ENCODE measurements around the gene GRID1. TPM values are rescaled to one million over a fixed set of nuclear protein-coding genes. Genes with fewer than 3 reads are reported as not detected.

The GRID1 gene
- polyA plus RNA-seq, 1 of the 3 experiments (the other 2 are of a cell fraction), result 0.13 TPM

DNA sequence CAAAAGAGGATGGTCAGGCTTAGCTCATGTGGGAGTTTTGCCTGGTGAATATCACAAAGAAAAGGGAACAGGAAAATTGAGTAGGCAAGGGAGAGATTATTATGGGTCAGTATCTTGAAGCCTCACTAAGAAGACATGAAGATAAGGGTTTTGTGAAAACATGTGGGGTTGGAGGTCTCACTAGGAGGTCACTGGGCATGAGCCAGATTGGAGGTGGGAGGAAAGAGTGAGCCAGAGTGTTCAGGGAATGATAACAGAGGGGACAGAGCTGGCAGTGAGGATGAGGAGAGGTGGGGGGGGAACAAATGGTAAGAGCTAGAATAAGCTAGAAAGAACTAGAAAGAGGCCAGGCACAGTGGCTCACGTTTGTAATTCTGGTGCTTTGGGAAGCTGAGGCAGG is 374.3 kb downstream of the GRID1 start:
- TF ChIP-seq SIN3A (IDR thresholded peaks at IDR 0.05; ENCODE audit: borderline replicate concordance, low read depth, low read length) (no peak), JUND (IDR thresholded peaks at IDR 0.05) (no peak), FOXM1 (IDR thresholded peaks at IDR 0.05; ENCODE audit: low read depth) (no peak), TAF1 (IDR thresholded peaks at IDR 0.05; ENCODE audit: borderline replicate concordance, low read depth, low read length) (no peak), PBX3 (IDR thresholded peaks at IDR 0.05) (no peak)
- TF ChIP-seq, protein P1, sequence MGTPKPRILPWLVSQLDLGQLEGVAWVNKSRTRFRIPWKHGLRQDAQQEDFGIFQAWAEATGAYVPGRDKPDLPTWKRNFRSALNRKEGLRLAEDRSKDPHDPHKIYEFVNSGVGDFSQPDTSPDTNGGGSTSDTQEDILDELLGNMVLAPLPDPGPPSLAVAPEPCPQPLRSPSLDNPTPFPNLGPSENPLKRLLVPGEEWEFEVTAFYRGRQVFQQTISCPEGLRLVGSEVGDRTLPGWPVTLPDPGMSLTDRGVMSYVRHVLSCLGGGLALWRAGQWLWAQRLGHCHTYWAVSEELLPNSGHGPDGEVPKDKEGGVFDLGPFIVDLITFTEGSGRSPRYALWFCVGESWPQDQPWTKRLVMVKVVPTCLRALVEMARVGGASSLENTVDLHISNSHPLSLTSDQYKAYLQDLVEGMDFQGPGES (IDR thresholded peaks at IDR 0.05; ENCODE audit: low read depth, low read length), result no peak
- TF ChIP-seq, protein P2, sequence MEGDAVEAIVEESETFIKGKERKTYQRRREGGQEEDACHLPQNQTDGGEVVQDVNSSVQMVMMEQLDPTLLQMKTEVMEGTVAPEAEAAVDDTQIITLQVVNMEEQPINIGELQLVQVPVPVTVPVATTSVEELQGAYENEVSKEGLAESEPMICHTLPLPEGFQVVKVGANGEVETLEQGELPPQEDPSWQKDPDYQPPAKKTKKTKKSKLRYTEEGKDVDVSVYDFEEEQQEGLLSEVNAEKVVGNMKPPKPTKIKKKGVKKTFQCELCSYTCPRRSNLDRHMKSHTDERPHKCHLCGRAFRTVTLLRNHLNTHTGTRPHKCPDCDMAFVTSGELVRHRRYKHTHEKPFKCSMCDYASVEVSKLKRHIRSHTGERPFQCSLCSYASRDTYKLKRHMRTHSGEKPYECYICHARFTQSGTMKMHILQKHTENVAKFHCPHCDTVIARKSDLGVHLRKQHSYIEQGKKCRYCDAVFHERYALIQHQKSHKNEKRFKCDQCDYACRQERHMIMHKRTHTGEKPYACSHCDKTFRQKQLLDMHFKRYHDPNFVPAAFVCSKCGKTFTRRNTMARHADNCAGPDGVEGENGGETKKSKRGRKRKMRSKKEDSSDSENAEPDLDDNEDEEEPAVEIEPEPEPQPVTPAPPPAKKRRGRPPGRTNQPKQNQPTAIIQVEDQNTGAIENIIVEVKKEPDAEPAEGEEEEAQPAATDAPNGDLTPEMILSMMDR (IDR thresholded peaks at IDR 0.05), result no peak
- 10% methylated on average over 1 of the region's 1 CpG for WGBS (ENCODE audit: low lambda C conversion rate)
- H4K20me1 ChIP-seq (ENCODE audit: insufficient read depth), result no peaks in the 10 kb centered on the region
- POLR2A ChIA-PET, result no interaction called here
- H3K27ac ChIP-seq (ENCODE audit: low read depth in 2 of 2, low read length in 1 of 2), result no peak overlapping the region
- no peaks in the 10 kb centered on the region for H3K9me2 ChIP-seq
- no peak overlapping the region for H2AFZ ChIP-seq (ENCODE audit: low read depth)
- H3K79me2 ChIP-seq (ENCODE audit: insufficient read depth), result no peaks in the 10 kb centered on the region
- CTCF ChIA-PET, result no interaction called here
- no peaks in the 10 kb centered on the region for H3F3A ChIP-seq (replicated peaks; ENCODE audit: insufficient read depth)
- no peak overlapping the region for H3K4me2 ChIP-seq
- no peaks in the 10 kb centered on the region for H3K36me3 ChIP-seq (replicated peaks in 1 of 2; ENCODE audit: control insufficient read depth in 1 of 2, insufficient read depth in 2 of 2, low read length in 1 of 2)
- no peaks in the 10 kb centered on the region; a peak in 1 of 4 replicates for H3K4me1 ChIP-seq (ENCODE audit: control insufficient read depth in 1 of 2, insufficient read depth in 2 of 2, low read depth in 1 of 2, low read length in 1 of 2)
- no peak for DNase-seq
- no peaks in the 10 kb centered on the region for H3K9me3 ChIP-seq
- no peak overlapping the region for H3K9ac ChIP-seq
- no peak overlapping the region for H3K4me3 ChIP-seq (ENCODE audit: low read depth in 2 of 2, low read length in 1 of 2)
- H3K27me3 ChIP-seq (ENCODE audit: insufficient read depth), result no peaks in the 10 kb centered on the region

- peak; percentile 15 for DNase-seq
- no peak for TF ChIP-seq FOXM1 (IDR thresholded peaks at IDR 0.05; ENCODE audit: low read depth)
- TF ChIP-seq MEF2A (IDR thresholded peaks at IDR 0.05; ENCODE audit: borderline replicate concordance, low read depth), result no peak
- no peak for TF ChIP-seq JUND (IDR thresholded peaks at IDR 0.05)
- TF ChIP-seq YY1 (IDR thresholded peaks at IDR 0.05; ENCODE audit: low read depth), result no peak
- no peak for TF ChIP-seq TEAD4 (IDR thresholded peaks at IDR 0.05; ENCODE audit: borderline replicate concordance, insufficient read depth)
- TF ChIP-seq EZH2phosphoT487 (IDR thresholded peaks at IDR 0.05; ENCODE audit: borderline replicate concordance, low read depth), result no peak
- no peak for TF ChIP-seq USF1 (IDR thresholded peaks at IDR 0.05; ENCODE audit: borderline replicate concordance, low read depth)
- TF ChIP-seq, protein P3, sequence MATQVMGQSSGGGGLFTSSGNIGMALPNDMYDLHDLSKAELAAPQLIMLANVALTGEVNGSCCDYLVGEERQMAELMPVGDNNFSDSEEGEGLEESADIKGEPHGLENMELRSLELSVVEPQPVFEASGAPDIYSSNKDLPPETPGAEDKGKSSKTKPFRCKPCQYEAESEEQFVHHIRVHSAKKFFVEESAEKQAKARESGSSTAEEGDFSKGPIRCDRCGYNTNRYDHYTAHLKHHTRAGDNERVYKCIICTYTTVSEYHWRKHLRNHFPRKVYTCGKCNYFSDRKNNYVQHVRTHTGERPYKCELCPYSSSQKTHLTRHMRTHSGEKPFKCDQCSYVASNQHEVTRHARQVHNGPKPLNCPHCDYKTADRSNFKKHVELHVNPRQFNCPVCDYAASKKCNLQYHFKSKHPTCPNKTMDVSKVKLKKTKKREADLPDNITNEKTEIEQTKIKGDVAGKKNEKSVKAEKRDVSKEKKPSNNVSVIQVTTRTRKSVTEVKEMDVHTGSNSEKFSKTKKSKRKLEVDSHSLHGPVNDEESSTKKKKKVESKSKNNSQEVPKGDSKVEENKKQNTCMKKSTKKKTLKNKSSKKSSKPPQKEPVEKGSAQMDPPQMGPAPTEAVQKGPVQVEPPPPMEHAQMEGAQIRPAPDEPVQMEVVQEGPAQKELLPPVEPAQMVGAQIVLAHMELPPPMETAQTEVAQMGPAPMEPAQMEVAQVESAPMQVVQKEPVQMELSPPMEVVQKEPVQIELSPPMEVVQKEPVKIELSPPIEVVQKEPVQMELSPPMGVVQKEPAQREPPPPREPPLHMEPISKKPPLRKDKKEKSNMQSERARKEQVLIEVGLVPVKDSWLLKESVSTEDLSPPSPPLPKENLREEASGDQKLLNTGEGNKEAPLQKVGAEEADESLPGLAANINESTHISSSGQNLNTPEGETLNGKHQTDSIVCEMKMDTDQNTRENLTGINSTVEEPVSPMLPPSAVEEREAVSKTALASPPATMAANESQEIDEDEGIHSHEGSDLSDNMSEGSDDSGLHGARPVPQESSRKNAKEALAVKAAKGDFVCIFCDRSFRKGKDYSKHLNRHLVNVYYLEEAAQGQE (IDR thresholded peaks at IDR 0.05; ENCODE audit: low read depth, low read length), result no peak
- TF ChIP-seq RXRA (IDR thresholded peaks at IDR 0.05; ENCODE audit: borderline replicate concordance, low read depth), result no peak
- TF ChIP-seq RCOR1 (IDR thresholded peaks at IDR 0.05; ENCODE audit: low read length), result no peak
- no peak for TF ChIP-seq EP300 (IDR thresholded peaks at IDR 0.05; ENCODE audit: borderline replicate concordance in 1 of 2, low read depth in 1 of 2, low read length in 1 of 2)
- no peak for TF ChIP-seq NFIC (IDR thresholded peaks at IDR 0.05; ENCODE audit: borderline replicate concordance)
- TF ChIP-seq RAD21 (IDR thresholded peaks at IDR 0.05; ENCODE audit: low read length), result no peak
- no peak for TF ChIP-seq MAX (IDR thresholded peaks at IDR 0.05; ENCODE audit: low read depth)
- TF ChIP-seq GATA2 (CRISPR knock-in tag; IDR thresholded peaks at IDR 0.05), result no peak
These were observed 379.8 kb downstream of the GRID1 start for GRCh38 chr10:85986777-85987176.

More at GRCh38 chr10:85986777-85987176, 379.8 kb downstream of the GRID1 start:
- Histone ChIP-seq H3K9ac (no peak overlapping the region), H3K4me2 (no peak overlapping the region), H3F3A (replicated peaks; ENCODE audit: insufficient read depth) (no peaks in the 10 kb centered on the region), H3K9me2 (no peaks in the 10 kb centered on the region), H3K4me1 (ENCODE audit: control insufficient read depth in 1 of 2, insufficient read depth in 2 of 2, low read depth in 1 of 2, low read length in 1 of 2) (no peaks in the 10 kb centered on the region; a peak in 1 of 4 replicates), H4K20me1 (ENCODE audit: insufficient read depth) (no peaks in the 10 kb centered on the region), H3K36me3 (replicated peaks in 1 of 2; ENCODE audit: control insufficient read depth in 1 of 2, insufficient read depth in 2 of 2, low read length in 1 of 2) (no peaks in the 10 kb centered on the region), H2AFZ (ENCODE audit: low read depth) (no peak overlapping the region), H3K9me3 (no peaks in the 10 kb centered on the region), H3K79me2 (ENCODE audit: insufficient read depth) (no peaks in the 10 kb centered on the region), H3K27me3 (ENCODE audit: insufficient read depth) (no peaks in the 10 kb centered on the region), H3K4me3 (ENCODE audit: low read depth in 2 of 2, low read length in 1 of 2) (no peak overlapping the region), H3K27ac (ENCODE audit: low read depth in 2 of 2, low read length in 1 of 2) (no peak overlapping the region)
- ChIA-PET POLR2A (no interaction called here), CTCF (interaction anchor here (1.1 to 1.2 kb wide), 2 partner anchors 9 to 43 kb away, joined by 3 to 4 read pairs; no protein-coding TSS in a partner anchor)
- WGBS (ENCODE audit: low lambda C conversion rate), result 20% methylated on average over 1 of the region's 1 CpG
